Activated CD4-positive, alpha-beta memory T cell treated with anti-CD3 and anti-CD28 coated beads for 36 hours (primary cell): ENCODE results near the gene ZNHIT6. TPM values are rescaled to one million over a fixed set of nuclear protein-coding genes. Genes with fewer than 3 reads are reported as not detected.

Experiments used
- CTCF ChIA-PET: fragments of 350-600 bp; sonication (Branson Sonifier 250); formaldehyde crosslinking; loops from one replicate; lab custom pipeline; 2021; ENCODE audit warnings: antibody characterized with exemption, inconsistent platforms; lab: Charles Lee
- POLR2A ChIA-PET: fragments of 350-600 bp; sonication (Branson Sonifier 250); formaldehyde crosslinking; loops from one replicate; lab custom pipeline; 2021; ENCODE audit warnings: antibody characterized with exemption; lab: Charles Lee
- DNase-seq: peaks from one replicate; pipeline ENCODE4 v3.0.0-alpha.2; 2020
- H3K27ac Mint-ChIP-seq: one replicate; pipeline ENCODE4 v1.8.0; 2021; ENCODE audit warnings: mixed read lengths
- H3K27me3 Mint-ChIP-seq: one replicate; pipeline ENCODE4 v1.8.0; 2021; ENCODE audit warnings: mixed read lengths
- H3K36me3 Mint-ChIP-seq: one replicate; pipeline ENCODE4 v1.8.0; 2021; ENCODE audit warnings: mixed read lengths
- H3K4me1 Mint-ChIP-seq: one replicate; pipeline ENCODE4 v1.8.0; 2021; ENCODE audit warnings: low read depth, mixed read lengths
- H3K4me3 Mint-ChIP-seq: one replicate; pipeline ENCODE4 v1.8.0; 2021; ENCODE audit warnings: mild to moderate bottlenecking, mixed read lengths
- H3K9me3 Mint-ChIP-seq: one replicate; pipeline ENCODE4 v1.8.0; 2021; ENCODE audit warnings: mixed read lengths
- intact Hi-C: fragments of 100-400 bp; cut with micrococcal nuclease; formaldehyde crosslinking; loops from one replicate; pipeline ENCODE4 v1.15.1; 2023
- total RNA-seq, 2 experiments: library from RNA; stranded (reverse); gene quantifications; one replicate each; pipeline ENCODE4 v1.2.3, GENCODE V29; 2021

The ZNHIT6 gene
- total RNA-seq, 2 experiments from 2014 or later = 18.7 TPM

GRCh38 chr1:85611856-85612255 is 96.4 kb downstream of the ZNHIT6 start:
- Mint-ChIP-seq H3K9me3 (no peaks in the 10 kb centered on the region), H3K4me1 (no peaks in the 10 kb centered on the region), H3K27ac (no peak overlapping the region), H3K36me3 (no peaks in the 10 kb centered on the region), H3K27me3 (no peaks in the 10 kb centered on the region), H3K4me3 (no peak overlapping the region)
- intact Hi-C loops = no loop called here
- CTCF ChIA-PET = no interaction called here
- no peak for DNase-seq
- POLR2A ChIA-PET = no interaction called here

- Mint-ChIP-seq H3K36me3 (no peaks in the 10 kb centered on the region), H3K27me3 (no peaks in the 10 kb centered on the region), H3K9me3 (no peaks in the 10 kb centered on the region), H3K4me3 (no peak overlapping the region), H3K27ac (no peak overlapping the region), H3K4me1 (no peaks in the 10 kb centered on the region)
- ChIA-PET CTCF (no interaction called here), POLR2A (no interaction called here)
- DNase-seq = no peak
- intact Hi-C loops = no loop called here
These were observed 96.8 kb downstream of the ZNHIT6 start for GRCh38 chr1:85611425-85611824.

- intact Hi-C loops = no loop called here
These were observed 98.3 kb downstream of the ZNHIT6 start for GRCh38 chr1:85609976-85610375.

GRCh38 chr1:85608851-85609250 is 99.4 kb downstream of the ZNHIT6 start:
- Mint-ChIP-seq H3K4me1 (no peaks in the 10 kb centered on the region), H3K9me3 (no peaks in the 10 kb centered on the region), H3K27ac (no peak overlapping the region), H3K36me3 (no peaks in the 10 kb centered on the region), H3K27me3 (no peaks in the 10 kb centered on the region), H3K4me3 (no peak overlapping the region)
- DNase-seq = no peak
- CTCF ChIA-PET = no interaction called here
- intact Hi-C loops = no loop called here
- POLR2A ChIA-PET = no interaction called here

More at GRCh38 chr1:85609976-85610375, 98.3 kb downstream of the ZNHIT6 start:
- ChIA-PET POLR2A (no interaction called here), CTCF (no interaction called here)
- Mint-ChIP-seq H3K4me1 (no peaks in the 10 kb centered on the region), H3K4me3 (no peak overlapping the region), H3K36me3 (no peaks in the 10 kb centered on the region), H3K27ac (no peak overlapping the region), H3K9me3 (no peaks in the 10 kb centered on the region), H3K27me3 (no peaks in the 10 kb centered on the region)
- no peak for DNase-seq

- intact Hi-C loops = no loop called here
- Mint-ChIP-seq H3K27ac (no peak overlapping the region), H3K4me3 (no peak overlapping the region), H3K36me3 (no peaks in the 10 kb centered on the region), H3K27me3 (no peaks in the 10 kb centered on the region), H3K9me3 (no peaks in the 10 kb centered on the region), H3K4me1 (no peaks in the 10 kb centered on the region)
- CTCF ChIA-PET = no interaction called here
- no peak for DNase-seq
- POLR2A ChIA-PET = no interaction called here
These were observed 100.3 kb downstream of the ZNHIT6 start for GRCh38 chr1:85607921-85608265.

- Mint-ChIP-seq H3K4me3 (no peak overlapping the region), H3K27me3 (no peaks in the 10 kb centered on the region), H3K36me3 (no peaks in the 10 kb centered on the region), H3K9me3 (no peaks in the 10 kb centered on the region), H3K27ac (no peak overlapping the region), H3K4me1 (no peaks in the 10 kb centered on the region)
- ChIA-PET POLR2A (no interaction called here), CTCF (no interaction called here)
- intact Hi-C loops = no loop called here
- DNase-seq = no peak
These were observed 100.9 kb downstream of the ZNHIT6 start for GRCh38 chr1:85607126-85607920.

GRCh38 chr1:85606414-85606800 is 101.8 kb downstream of the ZNHIT6 start:
- Mint-ChIP-seq H3K4me3 (no peak overlapping the region), H3K27me3 (no peaks in the 10 kb centered on the region), H3K9me3 (no peaks in the 10 kb centered on the region), H3K36me3 (no peaks in the 10 kb centered on the region), H3K4me1 (no peaks in the 10 kb centered on the region), H3K27ac (no peak overlapping the region)
- CTCF ChIA-PET = no interaction called here
- intact Hi-C loops = no loop called here
- POLR2A ChIA-PET = no interaction called here
- no peak for DNase-seq

- Mint-ChIP-seq H3K4me3 (no peak overlapping the region), H3K4me1 (no peaks in the 10 kb centered on the region), H3K27ac (no peak overlapping the region), H3K27me3 (no peaks in the 10 kb centered on the region), H3K36me3 (no peaks in the 10 kb centered on the region), H3K9me3 (no peaks in the 10 kb centered on the region)
- intact Hi-C loops = no loop called here
- ChIA-PET CTCF (no interaction called here), POLR2A (no interaction called here)
- no peak for DNase-seq
These were observed 102.5 kb downstream of the ZNHIT6 start for GRCh38 chr1:85605484-85606413.

- Mint-ChIP-seq H3K27ac (no peak overlapping the region), H3K9me3 (peaks cover 4% of the 10 kb centered on the region), H3K4me3 (no peak overlapping the region), H3K4me1 (no peaks in the 10 kb centered on the region), H3K36me3 (no peaks in the 10 kb centered on the region), H3K27me3 (no peaks in the 10 kb centered on the region)
- ChIA-PET CTCF (no interaction called here), POLR2A (no interaction called here)
- intact Hi-C loops = no loop called here
- no peak for DNase-seq
These were observed 103.8 kb downstream of the ZNHIT6 start for GRCh38 chr1:85604298-85604997.

GRCh38 chr1:85603086-85603880 is 105.0 kb downstream of the ZNHIT6 start:
- POLR2A ChIA-PET = no interaction called here

GRCh38 chr1:85602571-85602970 is 105.7 kb downstream of the ZNHIT6 start:
- Mint-ChIP-seq H3K27me3 (no peaks in the 10 kb centered on the region), H3K27ac (no peak overlapping the region), H3K36me3 (no peaks in the 10 kb centered on the region), H3K9me3 (peaks cover 4% of the 10 kb centered on the region), H3K4me1 (no peaks in the 10 kb centered on the region), H3K4me3 (no peak overlapping the region)
- POLR2A ChIA-PET = no interaction called here
- CTCF ChIA-PET = no interaction called here
- intact Hi-C loops = no loop called here
- no peak for DNase-seq

More at GRCh38 chr1:85603086-85603880, 105.0 kb downstream of the ZNHIT6 start:
- H3K27ac Mint-ChIP-seq = no peak overlapping the region
- CTCF ChIA-PET = no interaction called here
- DNase-seq = no peak
- H3K9me3 Mint-ChIP-seq = peaks cover 4% of the 10 kb centered on the region
- no peak overlapping the region for H3K4me3 Mint-ChIP-seq
- intact Hi-C loops = no loop called here
- no peaks in the 10 kb centered on the region for H3K4me1 Mint-ChIP-seq
- H3K27me3 Mint-ChIP-seq = no peaks in the 10 kb centered on the region
- H3K36me3 Mint-ChIP-seq = no peaks in the 10 kb centered on the region

- ChIA-PET CTCF (no interaction called here), POLR2A (no interaction called here)
- intact Hi-C loops = no loop called here
These were observed 106.3 kb downstream of the ZNHIT6 start for GRCh38 chr1:85601901-85602300.

More at GRCh38 chr1:85601901-85602300, 106.3 kb downstream of the ZNHIT6 start:
- DNase-seq = no peak
- H3K4me1 Mint-ChIP-seq = no peaks in the 10 kb centered on the region
- peaks cover 4% of the 10 kb centered on the region for H3K9me3 Mint-ChIP-seq
- H3K36me3 Mint-ChIP-seq = no peaks in the 10 kb centered on the region
- no peaks in the 10 kb centered on the region for H3K27me3 Mint-ChIP-seq
- H3K27ac Mint-ChIP-seq = no peak overlapping the region
- H3K4me3 Mint-ChIP-seq = no peak overlapping the region
